Ovary (tissue), 9 donors: ENCODE measurements around the gene RPTOR. TPM values are rescaled to one million over a fixed set of nuclear protein-coding genes. Genes with fewer than 3 reads are reported as not detected.

Experiments used
- DNase-seq, 5 donors: peaks; one replicate each; pipeline ENCODE4 v3.0.0-alpha.2; 2019 to 2020
- H3K27ac ChIP-seq, 2 donors: fragments of 200-600 bp; one replicate each; pipeline versions ENCODE4 v1.5.1 to v1.8.0; 2019 to 2022
- H3K27me3 ChIP-seq: fragments of 200-600 bp; one replicate; pipeline ENCODE4 v1.8.0; 2022
- H3K36me3 ChIP-seq: fragments of 200-600 bp; sonication (generic); one replicate; pipeline ENCODE4 v1.5.1; 2019
- H3K4me1 ChIP-seq: one replicate; pipeline ENCODE4 v1.8.1; 2013; ENCODE audit warnings: mild to moderate bottlenecking, moderate library complexity; ENCODE audit not compliant: insufficient read depth
- H3K4me3 ChIP-seq: fragments of 200-600 bp; sonication (generic); one replicate; pipeline ENCODE4 v1.5.1; 2017
- H3K9me3 ChIP-seq, 2 donors: fragments of 200-600 bp in 1 of 2; sonication (generic) in 1 of 2; one replicate each; pipeline versions ENCODE4 v1.5.1 to v1.8.1; 2013 to 2019; ENCODE audit warnings: mild to moderate bottlenecking in 1 of 2, moderate library complexity in 1 of 2
- EP300 ChIP-seq: sonication (generic); formaldehyde crosslinking; IDR thresholded peaks from one replicate; pipeline ENCODE4 v1.6.1; 2017; ENCODE audit warnings: antibody characterized with exemption
- POLR2A ChIP-seq: fragments of 450-650 bp; IDR thresholded peaks from one replicate; pipeline ENCODE4 v1.6.1; 2017; ENCODE audit warnings: antibody characterized with exemption, mild to moderate bottlenecking, moderate library complexity
- WGBS, 3 donors: extraction: QIAGEN DNeasy Blood & Tissue Kit in 1 of 3; methylation state at CpG; one replicate each; pipeline versions ENCODE4 v1.1.5 to v1.1.7; 2013 to 2017; 5-methylcytosine and 5-hydroxymethylcytosine counted together
- intact Hi-C, 4 donors: fragments of 100-400 bp; cut with DNase I; formaldehyde crosslinking; loops; one replicate each; pipeline versions ENCODE4 v1.11.0 to v1.15.1; 2022 to 2023
- polyA plus RNA-seq, 2 donors: library from polyadenylated mRNA; stranded (reverse); fragments of 200-250 nt in 1 of 2; fragments of 350-450 nt in 1 of 2; fragmentation: Illumina TruSeq in 1 of 2; extraction: RNeasy Lipid Tissue Mini Kit (QIAGEN cat#74804) in 1 of 2; gene quantifications; one replicate each; pipeline ENCODE4 v1.2.3, GENCODE V29; 2013 to 2014
- total RNA-seq, 7 donors: library from RNA; depleted of rRNA in 2 of 7; stranded (reverse); fragments of >200 nt in 2 of 7; fragmentation: NEBNext Ultra II Directional in 3 of 7; extraction: Animal tissue kit (Norgen Biotek cat#: 25700) in 3 of 7; gene quantifications; one replicate each; pipeline versions ENCODE4 v1.1.0 to v1.2.4, GENCODE V29; 2016 to 2023
- TF ChIP-seq, protein P1 (sequence below), 3 donors: fragments of 450-650 bp in 2 of 3; fragments of 200-600 bp in 1 of 3; IDR thresholded peaks; one replicate each; pipeline versions ENCODE4 v1.5.1 to v1.8.0; 2016 to 2022; ENCODE audit warnings: antibody characterized with exemption in 3 of 3, mild to moderate bottlenecking in 1 of 3
- donor health status: DM: no; HTN: no; CAD: no; lungs with moderate emphysema.
- donor health status: DM: no; HTN: no; CAD: no.
- donor health status: Bipolar disorder and iron deficiency.
- donor health status: DM: yes; HTN: yes; CAD: no.
- donor health status: DM: no; HTN: no; CAD: no.
- donor health status: DM: yes; HTN: yes; CAD: no.

The RPTOR gene
- total and polyA plus RNA-seq, 9 donors = 11.1 to 41.9 (median 27.9) TPM

DNA sequence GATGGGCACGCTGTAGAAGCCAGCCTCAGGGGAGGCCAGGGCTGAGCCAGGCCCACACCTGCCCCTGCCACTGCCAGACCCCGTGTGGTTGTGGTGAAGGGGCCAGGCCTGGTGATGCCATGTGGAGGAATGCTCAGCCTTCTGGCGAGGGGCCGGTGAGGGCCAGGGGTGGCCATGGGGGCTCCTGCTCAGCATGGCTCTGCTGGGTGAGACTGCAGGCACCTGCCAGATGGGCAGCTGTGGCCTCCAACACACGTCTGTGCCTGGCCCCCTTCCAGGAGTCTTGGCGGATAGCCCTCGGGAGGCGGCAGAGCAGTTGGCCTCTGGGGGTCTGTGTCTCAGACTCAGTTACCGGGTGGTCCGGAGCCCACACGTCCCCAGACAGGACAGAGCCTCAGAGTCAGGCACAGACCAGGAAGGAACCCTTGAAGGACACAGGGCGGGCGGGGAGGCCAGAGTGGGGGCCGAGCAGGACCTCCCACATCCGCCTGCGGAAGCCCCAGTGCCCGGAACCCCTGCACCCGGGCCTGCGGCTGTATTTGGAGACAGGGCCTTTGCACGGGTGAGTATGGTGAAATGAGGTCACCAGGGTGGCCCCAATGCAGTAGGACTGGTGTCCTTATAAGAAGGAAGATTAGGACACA lies 424.5 kb downstream of the RPTOR start:
- intact Hi-C loops = no loop called here
- Histone ChIP-seq H3K4me1 (peaks cover 19% of the 10 kb centered on the region), H3K4me3 (no peak overlapping the region), H3K36me3 (no peaks in the 10 kb centered on the region), H3K27me3 (no peaks in the 10 kb centered on the region), H3K27ac (no peak overlapping the region), H3K9me3 (no peaks in the 10 kb centered on the region)
- TF ChIP-seq, protein P1, sequence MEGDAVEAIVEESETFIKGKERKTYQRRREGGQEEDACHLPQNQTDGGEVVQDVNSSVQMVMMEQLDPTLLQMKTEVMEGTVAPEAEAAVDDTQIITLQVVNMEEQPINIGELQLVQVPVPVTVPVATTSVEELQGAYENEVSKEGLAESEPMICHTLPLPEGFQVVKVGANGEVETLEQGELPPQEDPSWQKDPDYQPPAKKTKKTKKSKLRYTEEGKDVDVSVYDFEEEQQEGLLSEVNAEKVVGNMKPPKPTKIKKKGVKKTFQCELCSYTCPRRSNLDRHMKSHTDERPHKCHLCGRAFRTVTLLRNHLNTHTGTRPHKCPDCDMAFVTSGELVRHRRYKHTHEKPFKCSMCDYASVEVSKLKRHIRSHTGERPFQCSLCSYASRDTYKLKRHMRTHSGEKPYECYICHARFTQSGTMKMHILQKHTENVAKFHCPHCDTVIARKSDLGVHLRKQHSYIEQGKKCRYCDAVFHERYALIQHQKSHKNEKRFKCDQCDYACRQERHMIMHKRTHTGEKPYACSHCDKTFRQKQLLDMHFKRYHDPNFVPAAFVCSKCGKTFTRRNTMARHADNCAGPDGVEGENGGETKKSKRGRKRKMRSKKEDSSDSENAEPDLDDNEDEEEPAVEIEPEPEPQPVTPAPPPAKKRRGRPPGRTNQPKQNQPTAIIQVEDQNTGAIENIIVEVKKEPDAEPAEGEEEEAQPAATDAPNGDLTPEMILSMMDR (IDR thresholded peaks at IDR 0.05) = no peak
- no peak for TF ChIP-seq POLR2A
- DNase-seq = peak in 3 of 5 donors; percentile 35 to 63 (median 36)
- 4 to 31% (median 6%) methylated on average over 17 to 20 of the region's 20 CpGs for WGBS, 3 donors

GRCh38 chr17:80969674-80970043 lies 425.0 kb downstream of the RPTOR start:
- Histone ChIP-seq H3K27ac (no peak overlapping the region), H3K27me3 (no peaks in the 10 kb centered on the region), H3K36me3 (no peaks in the 10 kb centered on the region), H3K4me3 (no peak overlapping the region), H3K9me3 (no peaks in the 10 kb centered on the region), H3K4me1 (peaks cover 19% of the 10 kb centered on the region)
- WGBS, 3 donors = 54 to 74% (median 60%) methylated on average over 9 to 10 of the region's 10 CpGs
- TF ChIP-seq POLR2A (no peak), EP300 (no peak)
- TF ChIP-seq, protein P1 (IDR thresholded peaks at IDR 0.05) = no peak
- DNase-seq = no peak
- intact Hi-C loops = loop anchor here in 2 of 4 donors (5.0 to 10.0 kb wide), 2 partner anchors 97 to 105 kb away; no protein-coding TSS in a partner anchor

GRCh38 chr17:80970044-80970761 lies 425.6 kb downstream of the RPTOR start:
- Histone ChIP-seq H3K27ac (no peak overlapping the region), H3K4me3 (no peak overlapping the region), H3K9me3 (no peaks in the 10 kb centered on the region), H3K4me1 (peaks cover 19% of the 10 kb centered on the region), H3K27me3 (no peaks in the 10 kb centered on the region), H3K36me3 (no peaks in the 10 kb centered on the region)
- 20 to 55% (median 31%) methylated on average over 17 to 20 of the region's 20 CpGs for WGBS, 3 donors
- TF ChIP-seq POLR2A = no peak
- TF ChIP-seq, protein P1 (IDR thresholded peaks at IDR 0.05) = peak; percentile 17 to 61 (median 41)
- intact Hi-C loops = loop anchor here in 2 of 4 donors (5.0 to 10.0 kb wide), 2 partner anchors 98 to 105 kb away; no protein-coding TSS in a partner anchor
- peak in 4 of 5 donors; percentile 47 to 70 (median 60) for DNase-seq

- intact Hi-C loops = loop anchor here in 2 of 4 donors (5.0 to 10.0 kb wide), 2 partner anchors 99 to 106 kb away; no protein-coding TSS in a partner anchor
- Histone ChIP-seq H3K4me1 (peaks cover 19% of the 10 kb centered on the region), H3K9me3 (no peaks in the 10 kb centered on the region), H3K27ac (no peak overlapping the region), H3K27me3 (no peaks in the 10 kb centered on the region), H3K4me3 (no peak overlapping the region), H3K36me3 (no peaks in the 10 kb centered on the region)
- no peak for DNase-seq
- 29 to 34% (median 30%) methylated on average over 24 to 26 of the region's 26 CpGs for WGBS, 3 donors
- TF ChIP-seq EP300 (no peak), POLR2A (no peak)
- TF ChIP-seq, protein P1 (IDR thresholded peaks at IDR 0.05) = no peak
Observed at GRCh38 chr17:80970762-80971703, 426.4 kb downstream of the RPTOR start.
